H1 (cell line): ENCODE results near the gene P4HA3. TPM values are rescaled to one million over a fixed set of nuclear protein-coding genes. Genes with fewer than 3 reads are reported as not detected.

Source experiments
- GABPA ChIP-seq: IDR thresholded peaks from 2 replicates; pipeline ENCODE4 v1.6.1; 2011; ENCODE audit warnings: mild to moderate bottlenecking, low read length, moderate library complexity, borderline replicate concordance; ENCODE audit not compliant: insufficient read depth
- MAFK ChIP-seq: IDR thresholded peaks from 2 replicates; pipeline ENCODE4 v1.6.1; 2012; ENCODE audit warnings: low read depth, mild to moderate bottlenecking, improper control_type of control experiment, low read length
- ZNF274 ChIP-seq: IDR thresholded peaks from 2 replicates; pipeline ENCODE4 v1.7.0; 2012; ENCODE audit warnings: low read length, borderline replicate concordance; ENCODE audit errors: extremely low read depth
- polyA plus RNA-seq, 7 experiments: library from polyadenylated mRNA; depleted of rRNA in 3 of 7; stranded (reverse) in 5 of 7; unstranded in 2 of 7; fragments of >200 nt in 5 of 7; fragments of 200-250 nt in 2 of 7; gene quantifications; 1 replicate in 5 of 7; 2 replicates in 1 of 7; 4 replicates in 1 of 7; pipeline versions ENCODE4 v1.2.1 to v1.2.3, GENCODE V29; 2011 to 2013; ENCODE audit warnings: missing spikeins in 2 of 7, mixed read lengths in 2 of 7
- total RNA-seq: library from RNA; stranded (reverse); fragmentation: NEBNext Ultra II Directional; extraction: Animal tissue kit (Norgen Biotek cat#: 25700); gene quantifications from 2 replicates; pipeline ENCODE4 v1.2.1, GENCODE V29; 2021
- TF ChIP-seq, protein P1 (sequence below): IDR thresholded peaks from 2 replicates; pipeline ENCODE4 v1.6.1; 2011; ENCODE audit warnings: low read depth, mild to moderate bottlenecking, low read length; ENCODE audit not compliant: insufficient read depth

The P4HA3 gene
- total and polyA plus RNA-seq, 2 of the 8 experiments (the other 6 are each of a cell fraction or from before 2014, with no cell fraction given) = 0.06 TPM; not detected in 1

DNA sequence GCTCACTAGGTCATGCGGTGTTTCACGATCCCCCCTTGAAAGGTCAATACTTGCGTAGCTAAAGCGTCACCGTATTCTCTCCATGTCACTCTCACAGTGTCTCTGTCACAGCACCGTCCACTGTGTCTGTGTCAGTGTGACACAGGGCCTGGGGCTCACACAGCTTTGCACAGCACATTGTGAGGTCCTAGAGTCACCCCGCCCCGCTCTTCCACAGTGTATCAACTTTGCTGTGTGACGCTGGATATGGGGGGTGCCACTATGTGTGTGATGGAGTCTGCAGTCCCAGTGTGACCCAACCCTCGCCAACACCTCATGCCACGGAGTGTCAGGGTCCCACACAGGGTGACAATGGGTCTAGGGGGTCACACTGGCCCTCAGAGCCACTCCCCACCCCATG is 583 bp downstream of the P4HA3 start (continued):
- TF ChIP-seq, protein P1, sequence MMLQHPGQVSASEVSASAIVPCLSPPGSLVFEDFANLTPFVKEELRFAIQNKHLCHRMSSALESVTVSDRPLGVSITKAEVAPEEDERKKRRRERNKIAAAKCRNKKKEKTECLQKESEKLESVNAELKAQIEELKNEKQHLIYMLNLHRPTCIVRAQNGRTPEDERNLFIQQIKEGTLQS = no peak
- no peak for TF ChIP-seq GABPA
- no peak for TF ChIP-seq ZNF274
- TF ChIP-seq MAFK = no peak
